ENCODE results near the gene FRMD3. TPM values are rescaled to one million over a fixed set of nuclear protein-coding genes. Genes with fewer than 3 reads are reported as not detected.

Gene FRMD3
- total RNA-seq, 1 experiment from 2014 or later: 0.55 TPM

DNA sequence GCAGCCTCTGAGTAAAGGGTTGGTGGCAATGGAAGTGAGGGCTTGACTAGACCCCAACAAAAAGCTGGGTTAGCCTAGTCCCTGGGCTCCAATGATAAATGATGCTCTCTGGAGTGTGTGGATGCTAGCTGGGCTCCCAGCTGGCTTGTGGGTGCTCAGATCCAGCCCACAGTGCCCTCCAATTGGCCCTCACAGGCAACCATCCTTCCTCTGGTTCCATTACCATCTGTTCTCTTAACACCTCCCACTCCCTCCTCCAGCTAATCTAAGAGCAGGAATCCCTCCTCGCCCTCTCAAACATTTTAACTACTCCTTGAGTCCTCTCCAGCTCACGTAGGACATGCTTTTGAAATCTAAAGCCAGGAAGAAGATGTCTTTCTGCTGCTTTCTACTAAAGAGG lies 25.2 kb upstream of the FRMD3 start:
- no peak overlapping the region for H2BK5ac ChIP-seq (ENCODE audit: insufficient read length, low read length)
- no peak overlapping the region for H4K91ac ChIP-seq (ENCODE audit: insufficient read length, low read depth, low read length)
- H2BK120ac ChIP-seq (ENCODE audit: low read depth, low read length, poor library complexity, severe bottlenecking): no peak overlapping the region
- no peaks in the 10 kb centered on the region for H4K20me1 ChIP-seq (ENCODE audit: control insufficient read depth, insufficient read depth, insufficient read length)
- H3K9ac ChIP-seq (ENCODE audit: extremely low read depth, insufficient read length, low read length): no peak overlapping the region
- no peaks in the 10 kb centered on the region for H3K4me1 Mint-ChIP-seq
- H3K4me2 ChIP-seq (ENCODE audit: insufficient read depth, insufficient read length, low read length): no peak overlapping the region
- no peak overlapping the region for H4K5ac ChIP-seq (ENCODE audit: insufficient read length, low read depth, low read length)
- H3K18ac ChIP-seq (ENCODE audit: insufficient read length, low read depth, low read length): no peak overlapping the region
- H3K79me2 ChIP-seq (ENCODE audit: insufficient read depth, low read length): no peaks in the 10 kb centered on the region
- H3K27ac Mint-ChIP-seq: no peak overlapping the region
- H3K56ac ChIP-seq (ENCODE audit: insufficient read length, low read depth, low read length): no peak overlapping the region
- WGBS (ENCODE audit: extremely low coverage, insufficient read length, low lambda C conversion rate): no CpG with 5 or more reads among the region's 2 CpGs
- no peak overlapping the region for H3K27ac ChIP-seq (ENCODE audit: insufficient read length, low read depth, low read length)
- H3K23me2 ChIP-seq (ENCODE audit: insufficient read length, low read depth, low read length, poor library complexity, severe bottlenecking): no peaks in the 10 kb centered on the region
- peaks cover 3 to 7% (median 6%) of the 10 kb centered on the region in 3 experiments; a peak in 5 of 7 replicates for H3K36me3 Mint-ChIP-seq (ENCODE audit: insufficient read depth in 1 of 3, low read depth in 3 of 3)
- TF ChIP-seq CTCF (conservative IDR thresholded peaks at IDR 0.05): no peak
- DNase-seq: no peak
- peaks cover 2% of the 10 kb centered on the region; the same call in 1 of the 2 replicates for H3K27me3 Mint-ChIP-seq (ENCODE audit: low read depth)
- H3K27me3 ChIP-seq (ENCODE audit: insufficient read depth, low read length): no peaks in the 10 kb centered on the region
- no peak overlapping the region for H2AK5ac ChIP-seq (ENCODE audit: insufficient read length, low read length)
- H3K4ac ChIP-seq (ENCODE audit: low read depth, low read length): no peak overlapping the region
- H2BK15ac ChIP-seq (ENCODE audit: low read depth, low read length): no peak overlapping the region
- no peak overlapping the region for H3K14ac ChIP-seq (ENCODE audit: insufficient read depth, low read length)
- no peaks in the 10 kb centered on the region for H3K4me1 ChIP-seq (ENCODE audit: insufficient read depth, low read length)
- H3K4me3 Mint-ChIP-seq: no peak overlapping the region
- no peak overlapping the region for H4K8ac ChIP-seq (replicated peaks; ENCODE audit: insufficient read length, low read depth, low read length)
- H3K9me3 ChIP-seq (ENCODE audit: control insufficient read depth, low read depth, low read length): no peaks in the 10 kb centered on the region
- no peak overlapping the region for H3K23ac ChIP-seq (ENCODE audit: insufficient read length, low read depth, low read length)
- H2AFZ ChIP-seq (ENCODE audit: low read length): no peak overlapping the region
- H3K9me3 Mint-ChIP-seq: peaks cover 7 to 15% of the 10 kb centered on the region in 2 experiments
- H3T11ph ChIP-seq (ENCODE audit: low read length): no peak overlapping the region
- H2BK12ac ChIP-seq (ENCODE audit: insufficient read length, low read depth, low read length): no peak overlapping the region
- H2BK20ac ChIP-seq (ENCODE audit: low read depth, low read length, poor library complexity, severe bottlenecking): no peak overlapping the region
- H3K79me1 ChIP-seq (ENCODE audit: insufficient read depth, low read depth, low read length, poor library complexity, severe bottlenecking): no peaks in the 10 kb centered on the region

All from H9 (cell line).